Kidney epithelial cell (primary cell): ENCODE measurements around the gene SMIM9. TPM values are rescaled to one million over a fixed set of nuclear protein-coding genes. Genes with fewer than 3 reads are reported as not detected.

Experiments
- DNase-seq: peaks from one replicate; pipeline ENCODE4 v3.0.0-alpha.2; 2010; ENCODE audit warnings: low read depth
- H3K27me3 ChIP-seq: 2 replicates; pipeline ENCODE4 v1.6.0; 2011; ENCODE audit warnings: low read length; ENCODE audit not compliant: control insufficient read depth, insufficient read depth
- H3K36me3 ChIP-seq: 2 replicates; pipeline ENCODE4 v1.5.1; 2011; ENCODE audit warnings: low read length; ENCODE audit not compliant: control insufficient read depth, insufficient read depth
- H3K4me3 ChIP-seq: 2 replicates; pipeline ENCODE4 v1.5.1; 2011; ENCODE audit warnings: low read depth, mild to moderate bottlenecking, control low read depth, low read length
- total RNA-seq: library from RNA; depleted of rRNA; stranded (reverse); fragments of >200 nt; gene quantifications from 2 replicates; pipeline ENCODE4 v1.2.3, GENCODE V29; 2015
- TF ChIP-seq, protein P1 (sequence below): IDR thresholded peaks from 2 replicates; pipeline ENCODE4 v1.5.1; 2011; ENCODE audit warnings: mild to moderate bottlenecking, moderate library complexity, low read length, control low read depth, inconsistent platforms; ENCODE audit not compliant: insufficient read depth, poor library complexity, severe bottlenecking

Gene SMIM9
- total RNA-seq, 1 donor from 2014 or later = not detected

DNA sequence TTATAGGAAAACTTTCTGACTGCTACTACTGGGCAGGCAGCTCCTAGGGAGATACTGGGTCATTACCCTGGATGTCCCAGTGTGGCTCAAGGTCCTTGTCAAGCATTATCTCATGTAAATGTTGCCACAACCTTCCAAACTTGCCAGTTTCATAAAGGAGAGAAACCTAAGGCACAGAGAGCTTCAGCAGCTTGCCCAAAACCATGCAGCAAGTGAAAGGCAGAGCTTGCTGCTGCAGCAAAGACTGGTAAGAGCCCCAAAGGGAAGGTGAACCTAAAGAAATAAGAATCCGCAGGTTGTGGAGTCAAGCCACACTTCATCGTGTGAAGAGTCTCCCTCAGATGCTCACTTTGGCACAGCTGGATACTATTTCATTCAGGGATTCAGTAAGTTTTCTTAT is 31.5 kb downstream of the SMIM9 start:
- no peaks in the 10 kb centered on the region for H3K27me3 ChIP-seq
- H3K36me3 ChIP-seq = no peaks in the 10 kb centered on the region
- TF ChIP-seq, protein P1, sequence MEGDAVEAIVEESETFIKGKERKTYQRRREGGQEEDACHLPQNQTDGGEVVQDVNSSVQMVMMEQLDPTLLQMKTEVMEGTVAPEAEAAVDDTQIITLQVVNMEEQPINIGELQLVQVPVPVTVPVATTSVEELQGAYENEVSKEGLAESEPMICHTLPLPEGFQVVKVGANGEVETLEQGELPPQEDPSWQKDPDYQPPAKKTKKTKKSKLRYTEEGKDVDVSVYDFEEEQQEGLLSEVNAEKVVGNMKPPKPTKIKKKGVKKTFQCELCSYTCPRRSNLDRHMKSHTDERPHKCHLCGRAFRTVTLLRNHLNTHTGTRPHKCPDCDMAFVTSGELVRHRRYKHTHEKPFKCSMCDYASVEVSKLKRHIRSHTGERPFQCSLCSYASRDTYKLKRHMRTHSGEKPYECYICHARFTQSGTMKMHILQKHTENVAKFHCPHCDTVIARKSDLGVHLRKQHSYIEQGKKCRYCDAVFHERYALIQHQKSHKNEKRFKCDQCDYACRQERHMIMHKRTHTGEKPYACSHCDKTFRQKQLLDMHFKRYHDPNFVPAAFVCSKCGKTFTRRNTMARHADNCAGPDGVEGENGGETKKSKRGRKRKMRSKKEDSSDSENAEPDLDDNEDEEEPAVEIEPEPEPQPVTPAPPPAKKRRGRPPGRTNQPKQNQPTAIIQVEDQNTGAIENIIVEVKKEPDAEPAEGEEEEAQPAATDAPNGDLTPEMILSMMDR = no peak

GRCh38 chrX:154800478-154801210 is 33.8 kb downstream of the SMIM9 start:
- Histone ChIP-seq H3K36me3 (no peaks in the 10 kb centered on the region), H3K27me3 (no peaks in the 10 kb centered on the region), H3K4me3 (no peak overlapping the region)
- TF ChIP-seq, protein P1 = no peak
- DNase-seq = no peak

More for the DNA sequence above, 31.5 kb downstream of the SMIM9 start:
- DNase-seq = no peak
- H3K4me3 ChIP-seq = no peak overlapping the region

- Histone ChIP-seq H3K4me3 (no peak overlapping the region), H3K36me3 (no peaks in the 10 kb centered on the region), H3K27me3 (no peaks in the 10 kb centered on the region)
- no peak for DNase-seq
- TF ChIP-seq, protein P1 = no peak
Measured at GRCh38 chrX:154799556-154800348, 34.7 kb downstream of the SMIM9 start.

GRCh38 chrX:154797006-154797405 is 37.5 kb downstream of the SMIM9 start:
- H3K4me3 ChIP-seq = no peak overlapping the region
- TF ChIP-seq, protein P1 = no peak
- no peaks in the 10 kb centered on the region for H3K36me3 ChIP-seq
- H3K27me3 ChIP-seq = no peaks in the 10 kb centered on the region
- DNase-seq = no peak

DNA sequence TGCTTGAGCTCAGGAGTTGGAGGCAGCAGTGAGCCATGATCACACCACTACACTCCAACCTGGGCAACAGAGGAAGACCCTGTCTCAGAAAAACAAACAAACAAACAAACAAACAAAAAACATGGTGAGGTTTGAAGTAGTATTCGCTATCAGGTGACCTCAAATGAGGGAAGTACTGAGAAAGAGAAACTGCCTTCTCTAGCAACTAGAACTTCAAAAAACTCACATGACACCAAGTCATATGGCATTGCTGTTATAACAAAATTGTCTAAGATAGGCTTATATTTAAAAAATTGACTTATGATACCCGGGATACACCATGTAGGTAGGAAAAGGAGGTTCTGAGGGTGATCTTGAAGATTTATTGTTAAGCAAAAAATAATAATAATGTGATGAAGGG is 39.4 kb downstream of the SMIM9 start:
- Histone ChIP-seq H3K27me3 (no peaks in the 10 kb centered on the region), H3K36me3 (no peaks in the 10 kb centered on the region), H3K4me3 (no peak overlapping the region)
- TF ChIP-seq, protein P1 = no peak
- no peak for DNase-seq
